HEK293 (cell line): ENCODE data around the gene CKM.

ENCODE experiments used
- CTCF ChIA-PET: fragments of 350-600 bp; formaldehyde crosslinking; extraction: SDS; loops from one replicate; lab custom pipeline; 2021; ENCODE audit warnings: antibody characterized with exemption; lab: Yijun Ruan, JAX
- POLR2A ChIA-PET: fragments of 300-600 bp; formaldehyde crosslinking; extraction: SDS; loops from one replicate; lab custom pipeline; 2020; ENCODE audit warnings: antibody characterized with exemption, inconsistent platforms; lab: Yijun Ruan, JAX
- H3K27ac ChIP-seq: fragments of 200-500 bp; sonication (Bioruptor generic); 2 replicates; pipeline ENCODE4 v1.5.1; 2014; ENCODE audit warnings: low read depth, low read length, control low read depth, inconsistent platforms; ENCODE audit errors: extremely low read depth
- H3K36me3 ChIP-seq, 2 experiments: fragments of 200-500 bp in 1 of 2; sonication (Bioruptor generic) in 1 of 2; 1 replicate in 1 of 2; 2 replicates in 1 of 2; pipeline ENCODE4 v1.5.1; 2014 to 2017; ENCODE audit warnings: inconsistent platforms in 2 of 2, low read length in 2 of 2; ENCODE audit not compliant: control insufficient read depth in 2 of 2, insufficient read depth in 1 of 2
- H3K4me1 ChIP-seq: fragments of 200-500 bp; sonication (Bioruptor generic); 2 replicates; pipeline ENCODE4 v1.5.1; 2014; ENCODE audit warnings: mild to moderate bottlenecking, low read length, inconsistent platforms; ENCODE audit not compliant: control insufficient read depth, insufficient read depth
- H3K4me3 ChIP-seq: 2 replicates; pipeline ENCODE4 v1.5.1; 2011; ENCODE audit warnings: low read depth, mild to moderate bottlenecking, control low read depth, low read length, moderate library complexity
- H3K9me3 ChIP-seq: fragments of 200-500 bp; sonication (Bioruptor generic); 2 replicates; pipeline ENCODE4 v1.5.1; 2014; ENCODE audit warnings: low read depth, low read length, inconsistent platforms; ENCODE audit not compliant: control insufficient read depth, insufficient read depth
- KLF1 ChIP-seq: fragments of 450-650 bp; formaldehyde crosslinking; IDR thresholded peaks from 2 replicates; pipeline ENCODE4 v1.5.1; 2016; ENCODE audit warnings: missing biosample characterization, missing genetic modification characterization
- KLF10 ChIP-seq: fragments of 450-650 bp; IDR thresholded peaks from 2 replicates; pipeline ENCODE4 v1.5.1; 2018; ENCODE audit warnings: missing biosample characterization, mild to moderate bottlenecking, missing genetic modification characterization
- MEIS1 ChIP-seq: sonication (generic); formaldehyde crosslinking; IDR thresholded peaks from 2 replicates; pipeline ENCODE4 v1.8.1; 2022; ENCODE audit warnings: missing genetic modification reagents, mild to moderate bottlenecking, borderline replicate concordance
- MYNN ChIP-seq: fragments of 450-650 bp; formaldehyde crosslinking; IDR thresholded peaks from 2 replicates; pipeline ENCODE4 v1.5.1; 2016; ENCODE audit warnings: missing biosample characterization, missing genetic modification characterization, borderline replicate concordance
- SP7 ChIP-seq: fragments of 450-650 bp; formaldehyde crosslinking; IDR thresholded peaks from 2 replicates; pipeline ENCODE4 v1.5.1; 2016; ENCODE audit warnings: missing biosample characterization, missing genetic modification characterization
- WT1 ChIP-seq: fragments of 450-650 bp; formaldehyde crosslinking; IDR thresholded peaks from 2 replicates; pipeline ENCODE4 v1.5.1; 2016; ENCODE audit warnings: missing biosample characterization, missing genetic modification characterization
- YY1 ChIP-seq: fragments of 450-650 bp; formaldehyde crosslinking; IDR thresholded peaks from 2 replicates; pipeline ENCODE4 v1.5.1; 2018; ENCODE audit warnings: missing biosample characterization, missing genetic modification characterization
- ZBTB21 ChIP-seq: fragments of 450-650 bp; formaldehyde crosslinking; IDR thresholded peaks from 2 replicates; pipeline ENCODE4 v1.5.1; 2017; ENCODE audit warnings: missing biosample characterization, missing genetic modification characterization
- ZEB2 ChIP-seq: fragments of 450-650 bp; formaldehyde crosslinking; IDR thresholded peaks from 2 replicates; pipeline ENCODE4 v1.5.1; 2016; ENCODE audit warnings: missing biosample characterization, missing genetic modification characterization
- ZFP69B ChIP-seq: fragments of 450-650 bp; formaldehyde crosslinking; IDR thresholded peaks from 2 replicates; pipeline ENCODE4 v1.5.1; 2016; ENCODE audit warnings: missing biosample characterization, missing genetic modification characterization
- ZNF121 ChIP-seq: fragments of 450-650 bp; formaldehyde crosslinking; IDR thresholded peaks from 2 replicates; pipeline ENCODE4 v1.5.1; 2016; ENCODE audit warnings: missing biosample characterization, missing genetic modification characterization
- ZNF155 ChIP-seq: fragments of 450-650 bp; formaldehyde crosslinking; IDR thresholded peaks from 2 replicates; pipeline ENCODE4 v1.5.1; 2016; ENCODE audit warnings: missing biosample characterization, missing genetic modification characterization
- ZNF174 ChIP-seq: fragments of 450-650 bp; formaldehyde crosslinking; IDR thresholded peaks from 2 replicates; pipeline ENCODE4 v1.5.0; 2017; ENCODE audit warnings: missing biosample characterization, mild to moderate bottlenecking, missing genetic modification characterization
- ZNF211 ChIP-seq: fragments of 450-650 bp; formaldehyde crosslinking; IDR thresholded peaks from 2 replicates; pipeline ENCODE4 v1.5.1; 2016; ENCODE audit warnings: low read depth, missing biosample characterization, missing genetic modification characterization
- ZNF239 ChIP-seq: fragments of 450-650 bp; formaldehyde crosslinking; IDR thresholded peaks from 2 replicates; pipeline ENCODE4 v1.5.1; 2016; ENCODE audit warnings: missing biosample characterization, missing genetic modification characterization
- ZNF266 ChIP-seq: fragments of 450-650 bp; formaldehyde crosslinking; IDR thresholded peaks from 2 replicates; pipeline ENCODE4 v1.5.1; 2016; ENCODE audit warnings: missing biosample characterization, missing genetic modification characterization, low read depth
- ZNF354C ChIP-seq: fragments of 450-650 bp; formaldehyde crosslinking; IDR thresholded peaks from 2 replicates; pipeline ENCODE4 v1.5.1; 2016; ENCODE audit warnings: missing biosample characterization, missing genetic modification characterization, low read depth, borderline replicate concordance
- ZNF473 ChIP-seq: fragments of 450-650 bp; formaldehyde crosslinking; IDR thresholded peaks from 2 replicates; pipeline ENCODE4 v1.5.1; 2017; ENCODE audit warnings: missing biosample characterization, missing genetic modification characterization
- ZNF510 ChIP-seq: fragments of 450-650 bp; formaldehyde crosslinking; IDR thresholded peaks from 2 replicates; pipeline ENCODE4 v1.5.1; 2018; ENCODE audit warnings: mild to moderate bottlenecking, missing genetic modification characterization, missing biosample characterization; ENCODE audit not compliant: insufficient replicate concordance
- ZNF560 ChIP-seq: fragments of 450-650 bp; formaldehyde crosslinking; IDR thresholded peaks from 2 replicates; pipeline ENCODE4 v1.5.1; 2017; ENCODE audit warnings: missing biosample characterization, missing genetic modification characterization, borderline replicate concordance
- ZNF654 ChIP-seq: fragments of 450-650 bp; formaldehyde crosslinking; IDR thresholded peaks from 2 replicates; pipeline ENCODE4 v1.5.1; 2016; ENCODE audit warnings: low read depth, missing biosample characterization, missing genetic modification characterization
- ZNF785 ChIP-seq: fragments of 450-650 bp; formaldehyde crosslinking; IDR thresholded peaks from 2 replicates; pipeline ENCODE4 v1.5.1; 2016; ENCODE audit warnings: missing biosample characterization, missing genetic modification characterization
- ZNF830 ChIP-seq: fragments of 450-650 bp; IDR thresholded peaks from 2 replicates; pipeline ENCODE4 v1.5.0; 2018; ENCODE audit warnings: missing biosample characterization, missing genetic modification characterization, low read depth, mild to moderate bottlenecking, moderate library complexity
- ZNF837 ChIP-seq: fragments of 450-650 bp; formaldehyde crosslinking; IDR thresholded peaks from 2 replicates; pipeline ENCODE4 v1.5.1; 2016; ENCODE audit warnings: missing biosample characterization, missing genetic modification characterization
- TF ChIP-seq, protein P1 (sequence below): fragments of 450-650 bp; formaldehyde crosslinking; IDR thresholded peaks from 2 replicates; pipeline ENCODE4 v1.5.1; 2016; ENCODE audit warnings: missing biosample characterization, missing genetic modification characterization
- TF ChIP-seq, protein P2 (sequence below): fragments of 450-650 bp; formaldehyde crosslinking; IDR thresholded peaks from 2 replicates; pipeline ENCODE4 v1.5.1; 2017; ENCODE audit warnings: missing biosample characterization, missing genetic modification characterization
- TF ChIP-seq, protein P3 (sequence below): fragments of 450-650 bp; formaldehyde crosslinking; IDR thresholded peaks from 2 replicates; pipeline ENCODE4 v1.5.1; 2016; ENCODE audit warnings: missing biosample characterization, missing genetic modification characterization
- TF ChIP-seq, protein P4 (sequence below): fragments of 450-650 bp; formaldehyde crosslinking; IDR thresholded peaks from 2 replicates; pipeline ENCODE4 v1.5.1; 2016; ENCODE audit warnings: missing biosample characterization, missing genetic modification characterization
- TF ChIP-seq, protein P5 (sequence below): fragments of 450-650 bp; formaldehyde crosslinking; IDR thresholded peaks from 2 replicates; pipeline ENCODE4 v1.5.1; 2016; ENCODE audit warnings: missing biosample characterization, missing genetic modification characterization

The CKM gene

DNA sequence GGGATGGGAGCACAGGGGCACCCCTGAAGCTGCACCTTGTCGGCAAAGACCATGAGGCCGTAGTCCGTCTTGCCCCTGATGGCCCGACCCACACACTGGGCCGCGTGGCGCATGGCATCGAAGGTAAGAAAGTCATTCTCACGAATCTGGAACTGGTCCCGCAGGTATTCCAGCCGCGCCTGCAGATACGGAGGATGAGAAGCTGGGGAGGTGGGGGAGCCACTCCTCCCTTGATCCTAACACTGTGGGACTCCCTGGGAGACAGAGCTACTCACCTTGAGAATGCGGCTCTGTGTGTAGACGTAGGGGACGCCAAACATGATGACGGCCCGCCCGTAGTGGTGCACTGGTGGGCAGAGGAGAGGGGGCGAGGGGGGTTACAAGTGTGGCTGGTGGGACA is 29.8 kb upstream of the CKM start:
- peaks cover 19 to 96% of the 10 kb centered on the region in 2 experiments for H3K36me3 ChIP-seq
- H3K9me3 ChIP-seq = no peaks in the 10 kb centered on the region
- H3K4me1 ChIP-seq = no peaks in the 10 kb centered on the region
- ChIA-PET CTCF (interaction anchor here (0.9 to 1.6 kb wide), 3 partner anchors 11 to 50 kb away, joined by 3 to 9 read pairs (median 5); no protein-coding TSS in a partner anchor), POLR2A (interaction anchor here (0.5 kb wide), 1 partner anchor 9 kb away, joined by 3 read pairs; no protein-coding TSS in a partner anchor)
- H3K4me3 ChIP-seq = no peak overlapping the region
- H3K27ac ChIP-seq = no peak overlapping the region
- TF ChIP-seq, protein P1, sequence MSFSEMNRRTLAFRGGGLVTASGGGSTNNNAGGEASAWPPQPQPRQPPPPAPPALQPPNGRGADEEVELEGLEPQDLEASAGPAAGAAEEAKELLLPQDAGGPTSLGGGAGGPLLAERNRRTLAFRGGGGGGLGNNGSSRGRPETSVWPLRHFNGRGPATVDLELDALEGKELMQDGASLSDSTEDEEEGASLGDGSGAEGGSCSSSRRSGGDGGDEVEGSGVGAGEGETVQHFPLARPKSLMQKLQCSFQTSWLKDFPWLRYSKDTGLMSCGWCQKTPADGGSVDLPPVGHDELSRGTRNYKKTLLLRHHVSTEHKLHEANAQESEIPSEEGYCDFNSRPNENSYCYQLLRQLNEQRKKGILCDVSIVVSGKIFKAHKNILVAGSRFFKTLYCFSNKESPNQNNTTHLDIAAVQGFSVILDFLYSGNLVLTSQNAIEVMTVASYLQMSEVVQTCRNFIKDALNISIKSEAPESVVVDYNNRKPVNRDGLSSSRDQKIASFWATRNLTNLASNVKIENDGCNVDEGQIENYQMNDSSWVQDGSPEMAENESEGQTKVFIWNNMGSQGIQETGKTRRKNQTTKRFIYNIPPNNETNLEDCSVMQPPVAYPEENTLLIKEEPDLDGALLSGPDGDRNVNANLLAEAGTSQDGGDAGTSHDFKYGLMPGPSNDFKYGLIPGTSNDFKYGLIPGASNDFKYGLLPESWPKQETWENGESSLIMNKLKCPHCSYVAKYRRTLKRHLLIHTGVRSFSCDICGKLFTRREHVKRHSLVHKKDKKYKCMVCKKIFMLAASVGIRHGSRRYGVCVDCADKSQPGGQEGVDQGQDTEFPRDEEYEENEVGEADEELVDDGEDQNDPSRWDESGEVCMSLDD (tag by site-specific recombination) = no peak
- TF ChIP-seq ZNF174 (tag by site-specific recombination) (no peak), ZNF473 (tag by site-specific recombination) (no peak), WT1 (tag by site-specific recombination) (no peak), KLF1 (tag by site-specific recombination) (no peak), SP7 (no peak), KLF10 (tag by site-specific recombination) (no peak), ZNF785 (tag by site-specific recombination) (no peak), ZNF121 (tag by site-specific recombination) (no peak), ZNF510 (tag by site-specific recombination) (no peak), MYNN (tag by site-specific recombination) (no peak), ZNF155 (tag by site-specific recombination) (no peak), ZNF654 (tag by site-specific recombination) (no peak), ZNF354C (tag by site-specific recombination) (no peak), ZNF837 (tag by site-specific recombination) (no peak), MEIS1 (no peak), ZEB2 (tag by site-specific recombination) (no peak), ZNF239 (tag by site-specific recombination) (no peak)
- TF ChIP-seq, protein P2, sequence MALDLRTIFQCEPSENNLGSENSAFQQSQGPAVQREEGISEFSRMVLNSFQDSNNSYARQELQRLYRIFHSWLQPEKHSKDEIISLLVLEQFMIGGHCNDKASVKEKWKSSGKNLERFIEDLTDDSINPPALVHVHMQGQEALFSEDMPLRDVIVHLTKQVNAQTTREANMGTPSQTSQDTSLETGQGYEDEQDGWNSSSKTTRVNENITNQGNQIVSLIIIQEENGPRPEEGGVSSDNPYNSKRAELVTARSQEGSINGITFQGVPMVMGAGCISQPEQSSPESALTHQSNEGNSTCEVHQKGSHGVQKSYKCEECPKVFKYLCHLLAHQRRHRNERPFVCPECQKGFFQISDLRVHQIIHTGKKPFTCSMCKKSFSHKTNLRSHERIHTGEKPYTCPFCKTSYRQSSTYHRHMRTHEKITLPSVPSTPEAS (tag by site-specific recombination) = no peak
- TF ChIP-seq, protein P3, sequence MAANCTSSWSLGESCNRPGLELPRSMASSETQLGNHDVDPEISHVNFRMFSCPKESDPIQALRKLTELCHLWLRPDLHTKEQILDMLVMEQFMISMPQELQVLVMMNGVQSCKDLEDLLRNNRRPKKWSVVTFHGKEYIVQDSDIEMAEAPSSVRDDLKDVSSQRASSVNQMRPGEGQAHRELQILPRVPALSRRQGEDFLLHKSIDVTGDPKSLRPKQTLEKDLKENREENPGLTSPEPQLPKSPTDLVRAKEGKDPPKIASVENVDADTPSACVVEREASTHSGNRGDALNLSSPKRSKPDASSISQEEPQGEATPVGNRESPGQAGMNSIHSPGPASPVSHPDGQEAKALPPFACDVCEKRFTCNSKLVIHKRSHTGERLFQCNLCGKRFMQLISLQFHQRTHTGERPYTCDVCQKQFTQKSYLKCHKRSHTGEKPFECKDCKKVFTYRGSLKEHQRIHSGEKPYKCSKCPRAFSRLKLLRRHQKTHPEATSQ (tag by site-specific recombination) = no peak

DNA sequence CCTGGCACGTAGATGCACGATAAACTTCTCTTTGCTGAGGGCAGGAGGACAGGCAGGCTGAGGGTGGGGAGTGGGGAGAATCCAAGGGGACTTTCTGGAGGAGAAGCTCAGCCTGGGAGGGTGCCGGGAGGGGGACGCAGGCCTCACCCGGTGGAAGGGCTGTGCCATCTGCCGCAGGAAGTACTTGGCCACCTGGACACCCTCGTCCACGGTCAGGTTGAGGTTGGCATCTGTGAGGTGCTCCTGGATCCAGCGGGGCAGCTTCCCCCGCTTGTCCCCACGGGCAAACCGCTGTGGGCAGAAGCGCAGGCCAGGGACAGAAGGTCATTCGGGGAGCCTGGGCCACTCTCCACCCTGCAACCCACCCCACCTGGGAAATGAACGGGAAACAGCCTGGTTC is 29.4 kb upstream of the CKM start:
- H3K36me3 ChIP-seq = peaks cover 19 to 94% of the 10 kb centered on the region in 2 experiments
- CTCF ChIA-PET = interaction anchor here (0.9 to 1.0 kb wide), 2 partner anchors 11 to 50 kb away, joined by 3 to 5 read pairs; no protein-coding TSS in a partner anchor
- TF ChIP-seq SP7 = no peak
- TF ChIP-seq ZFP69B = no peak
- no peak for TF ChIP-seq ZNF560 (tag by site-specific recombination)
- TF ChIP-seq, protein P4, sequence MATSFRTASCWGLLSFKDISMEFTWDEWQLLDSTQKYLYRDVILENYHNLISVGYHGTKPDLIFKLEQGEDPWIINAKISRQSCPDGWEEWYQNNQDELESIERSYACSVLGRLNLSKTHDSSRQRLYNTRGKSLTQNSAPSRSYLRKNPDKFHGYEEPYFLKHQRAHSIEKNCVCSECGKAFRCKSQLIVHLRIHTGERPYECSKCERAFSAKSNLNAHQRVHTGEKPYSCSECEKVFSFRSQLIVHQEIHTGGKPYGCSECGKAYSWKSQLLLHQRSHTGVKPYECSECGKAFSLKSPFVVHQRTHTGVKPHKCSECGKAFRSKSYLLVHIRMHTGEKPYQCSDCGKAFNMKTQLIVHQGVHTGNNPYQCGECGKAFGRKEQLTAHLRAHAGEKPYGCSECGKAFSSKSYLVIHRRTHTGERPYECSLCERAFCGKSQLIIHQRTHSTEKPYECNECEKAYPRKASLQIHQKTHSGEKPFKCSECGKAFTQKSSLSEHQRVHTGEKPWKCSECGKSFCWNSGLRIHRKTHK (tag by site-specific recombination) = no peak
- TF ChIP-seq, protein P5, sequence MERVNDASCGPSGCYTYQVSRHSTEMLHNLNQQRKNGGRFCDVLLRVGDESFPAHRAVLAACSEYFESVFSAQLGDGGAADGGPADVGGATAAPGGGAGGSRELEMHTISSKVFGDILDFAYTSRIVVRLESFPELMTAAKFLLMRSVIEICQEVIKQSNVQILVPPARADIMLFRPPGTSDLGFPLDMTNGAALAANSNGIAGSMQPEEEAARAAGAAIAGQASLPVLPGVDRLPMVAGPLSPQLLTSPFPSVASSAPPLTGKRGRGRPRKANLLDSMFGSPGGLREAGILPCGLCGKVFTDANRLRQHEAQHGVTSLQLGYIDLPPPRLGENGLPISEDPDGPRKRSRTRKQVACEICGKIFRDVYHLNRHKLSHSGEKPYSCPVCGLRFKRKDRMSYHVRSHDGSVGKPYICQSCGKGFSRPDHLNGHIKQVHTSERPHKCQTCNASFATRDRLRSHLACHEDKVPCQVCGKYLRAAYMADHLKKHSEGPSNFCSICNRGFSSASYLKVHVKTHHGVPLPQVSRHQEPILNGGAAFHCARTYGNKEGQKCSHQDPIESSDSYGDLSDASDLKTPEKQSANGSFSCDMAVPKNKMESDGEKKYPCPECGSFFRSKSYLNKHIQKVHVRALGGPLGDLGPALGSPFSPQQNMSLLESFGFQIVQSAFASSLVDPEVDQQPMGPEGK (tag by site-specific recombination) = no peak
- TF ChIP-seq ZNF211 = no peak
- TF ChIP-seq ZNF266 (tag by site-specific recombination) = no peak
- no peak for TF ChIP-seq ZBTB21
- no peak for TF ChIP-seq ZNF830 (tag by site-specific recombination)
- TF ChIP-seq YY1 (tag by site-specific recombination) = no peak
- POLR2A ChIA-PET = no interaction called here
- no peak overlapping the region for H3K4me3 ChIP-seq
- no peaks in the 10 kb centered on the region for H3K4me1 ChIP-seq
- H3K9me3 ChIP-seq = no peaks in the 10 kb centered on the region
- no peak overlapping the region for H3K27ac ChIP-seq
